Activated CD4-positive, alpha-beta T cell treated with anti-CD3 and anti-CD28 coated beads, Interleukin-2, amount 10 ng/mL, durations not matched to agents 7 days and 5 days (primary cell): ENCODE data around the gene HES6. TPM values are rescaled to one million over a fixed set of nuclear protein-coding genes. Genes with fewer than 3 reads are reported as not detected.

Experiments used
- CTCF ChIA-PET: fragments of 350-600 bp; sonication (Branson Sonifier 250); formaldehyde crosslinking; loops from one replicate; lab custom pipeline; 2021; ENCODE audit warnings: antibody characterized with exemption; lab: Charles Lee
- POLR2A ChIA-PET: fragments of 350-600 bp; sonication (Branson Sonifier 250); formaldehyde crosslinking; loops from one replicate; lab custom pipeline; 2021; ENCODE audit warnings: antibody characterized with exemption; lab: Charles Lee
- DNase-seq: peaks from one replicate; pipeline ENCODE4 v3.0.0-alpha.2; 2020
- H3K27ac Mint-ChIP-seq: one replicate; pipeline ENCODE4 v1.8.0; 2021; ENCODE audit warnings: mild to moderate bottlenecking, moderate library complexity, mixed read lengths
- H3K27me3 Mint-ChIP-seq: one replicate; pipeline ENCODE4 v1.8.0; 2021; ENCODE audit warnings: mixed read lengths
- H3K36me3 Mint-ChIP-seq: one replicate; pipeline ENCODE4 v1.8.0; 2021; ENCODE audit warnings: low read depth, mixed read lengths
- H3K4me1 Mint-ChIP-seq: one replicate; pipeline ENCODE4 v1.8.0; 2021; ENCODE audit warnings: mixed read lengths
- H3K4me3 Mint-ChIP-seq: one replicate; pipeline ENCODE4 v1.8.0; 2021; ENCODE audit warnings: mild to moderate bottlenecking, moderate library complexity, mixed read lengths
- H3K9me3 Mint-ChIP-seq: one replicate; pipeline ENCODE4 v1.8.0; 2021; ENCODE audit warnings: mixed read lengths
- total RNA-seq, 2 experiments: library from RNA; stranded (reverse); gene quantifications; one replicate each; pipeline ENCODE4 v1.2.3, GENCODE V29; 2021

The HES6 gene, protein sequence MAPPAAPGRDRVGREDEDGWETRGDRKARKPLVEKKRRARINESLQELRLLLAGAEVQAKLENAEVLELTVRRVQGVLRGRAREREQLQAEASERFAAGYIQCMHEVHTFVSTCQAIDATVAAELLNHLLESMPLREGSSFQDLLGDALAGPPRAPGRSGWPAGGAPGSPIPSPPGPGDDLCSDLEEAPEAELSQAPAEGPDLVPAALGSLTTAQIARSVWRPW
- total RNA-seq: 1 to 10 TPM; 1.8 to 3.2 TPM

DNA sequence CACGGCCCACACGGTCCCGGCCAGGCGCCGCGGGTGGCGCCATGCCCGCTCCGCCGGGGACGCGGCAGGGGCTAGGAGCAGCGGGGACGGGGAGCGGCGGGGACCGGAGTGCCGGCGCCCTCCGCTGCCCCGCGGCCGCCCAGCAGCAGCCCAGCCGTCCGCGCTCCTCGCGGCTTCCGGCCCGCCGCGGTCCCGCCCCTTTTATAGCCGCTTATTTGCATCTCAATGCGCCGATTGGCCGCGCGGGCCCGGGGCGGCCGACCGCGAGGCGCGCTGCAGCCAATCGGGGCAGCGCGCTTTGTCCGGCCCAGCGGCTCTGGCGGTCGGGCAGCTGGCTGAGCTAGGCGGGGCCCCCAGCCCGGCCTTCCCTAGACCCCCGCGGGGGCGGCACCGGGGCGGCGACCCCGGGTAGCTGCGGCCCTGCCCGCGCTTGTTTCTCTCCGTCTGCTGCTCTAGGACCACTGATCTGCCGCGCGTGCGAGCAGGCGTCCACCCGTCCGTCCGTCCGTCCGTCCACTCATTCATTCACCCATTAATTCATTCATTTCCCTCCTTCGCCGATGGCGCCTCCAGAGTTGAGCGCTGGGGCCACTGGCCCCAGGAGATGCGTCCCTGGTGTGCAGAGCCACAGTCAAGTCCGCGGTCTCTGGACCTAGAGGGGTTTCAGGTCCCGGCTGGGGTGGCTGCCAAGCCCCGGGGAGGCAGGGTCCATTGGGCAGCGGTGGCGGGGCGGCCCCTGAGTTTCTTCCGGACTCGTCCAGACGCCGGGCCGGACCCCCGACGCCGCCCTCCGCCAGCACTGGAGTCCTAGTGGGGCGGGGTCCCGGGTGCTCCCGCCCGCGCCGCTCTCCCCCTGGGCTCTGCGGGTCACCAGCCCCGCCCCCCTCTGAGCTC lies at the start of gene HES6:
HES6 (minus strand) TSS at position 176 of the 894 bp plus-strand sequence; CDS start at position 43, 133 bp downstream.
- no peak within 1 kb of the TSS for H3K27ac Mint-ChIP-seq
- no peaks in the 10 kb centered on the region for H3K9me3 Mint-ChIP-seq
- ChIA-PET CTCF (interaction anchor here (0.6 to 0.8 kb wide), 2 partner anchors 16 to 463 kb away, joined by 3 read pairs; no protein-coding TSS in a partner anchor), POLR2A (no interaction called here)
- H3K4me3 Mint-ChIP-seq: peak within 1 kb of the TSS; percentile 76
- peaks cover 6% of the 10 kb centered on the region for H3K4me1 Mint-ChIP-seq
- peaks cover 39% of the 10 kb centered on the region for H3K27me3 Mint-ChIP-seq
- peaks cover 4% of the 10 kb centered on the region for H3K36me3 Mint-ChIP-seq
- peak; percentile 80 for DNase-seq

DNA sequence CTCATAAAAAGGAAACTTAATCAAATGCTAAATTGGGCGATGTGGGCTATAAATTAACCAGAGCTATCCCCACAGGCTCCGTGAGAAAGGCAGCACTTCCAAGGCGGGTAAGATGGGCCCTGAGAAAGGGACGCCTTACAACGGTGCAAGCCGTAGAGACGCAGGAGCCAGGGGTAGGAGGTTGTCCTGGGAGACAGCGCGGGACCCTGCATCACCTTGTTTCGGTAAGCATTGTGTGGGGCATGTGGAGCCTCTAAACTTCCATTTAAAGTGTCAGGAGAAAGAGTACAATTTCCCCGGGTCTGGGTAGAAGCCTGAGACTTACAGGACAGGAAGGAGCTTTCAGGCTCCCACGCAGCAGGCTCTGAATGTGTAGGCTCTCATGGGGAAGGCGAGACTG lies 49.7 kb upstream of the HES6 start:
- POLR2A ChIA-PET: no interaction called here
- Mint-ChIP-seq H3K9me3 (no peaks in the 10 kb centered on the region), H3K4me1 (peaks cover 29% of the 10 kb centered on the region), H3K27ac (peak overlapping the region; percentile 96), H3K27me3 (no peaks in the 10 kb centered on the region), H3K4me3 (peak overlapping the region; percentile 88), H3K36me3 (no peaks in the 10 kb centered on the region)
- CTCF ChIA-PET: interaction anchor here (0.9 to 1.3 kb wide), 2 partner anchors 13 to 32 kb away, joined by 3 to 4 read pairs; no protein-coding TSS in a partner anchor
- DNase-seq: no peak

DNA sequence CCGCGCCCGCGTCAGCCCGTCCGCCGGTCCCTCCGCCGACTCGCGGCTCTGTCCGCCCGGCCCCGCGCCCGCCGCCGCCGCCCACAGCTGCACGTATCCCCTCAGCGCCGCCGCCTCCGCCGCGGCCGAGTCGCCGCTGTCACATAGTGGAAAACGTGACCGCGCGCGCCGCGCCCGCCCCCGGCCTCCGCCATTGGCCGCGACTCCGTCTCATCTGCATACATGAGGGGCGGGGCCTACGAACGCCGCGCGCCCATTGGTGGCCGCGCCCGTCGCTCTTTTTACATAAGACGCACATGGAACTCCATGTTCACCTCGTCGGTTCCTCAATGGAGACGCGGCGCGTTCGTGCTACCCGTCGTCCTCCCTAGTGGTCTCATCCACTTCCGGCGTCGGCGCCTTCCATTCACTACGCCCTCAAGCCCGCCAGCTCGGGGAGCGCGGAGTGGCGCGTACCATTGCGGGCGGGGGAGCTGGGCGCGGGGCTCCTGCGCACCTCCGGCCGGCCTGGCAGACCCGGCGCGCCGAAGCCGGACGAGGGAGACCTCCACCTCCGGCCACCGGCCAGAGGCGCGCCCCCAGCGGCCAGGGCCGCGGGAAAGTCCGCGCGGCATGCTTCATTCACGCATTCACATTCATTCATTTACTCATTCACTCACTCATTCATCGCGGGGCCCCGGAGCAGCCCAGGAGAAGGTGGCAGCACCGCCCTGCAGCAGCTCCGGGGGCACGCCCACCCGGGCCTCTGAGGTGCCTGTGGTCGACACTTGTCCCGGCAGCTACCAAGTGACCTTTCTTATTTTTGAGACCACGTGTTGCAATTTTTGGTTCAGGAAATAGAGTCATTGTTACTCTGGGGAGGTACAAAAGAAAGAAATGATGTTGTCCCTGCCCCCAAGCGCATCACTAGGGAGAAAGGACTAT lies 49.1 kb upstream of the HES6 start:
- Mint-ChIP-seq H3K27me3 (no peaks in the 10 kb centered on the region), H3K27ac (peak overlapping the region; percentile 96), H3K4me1 (peaks cover 29% of the 10 kb centered on the region), H3K4me3 (peak overlapping the region; percentile 88), H3K36me3 (no peaks in the 10 kb centered on the region), H3K9me3 (no peaks in the 10 kb centered on the region)
- POLR2A ChIA-PET: no interaction called here
- DNase-seq: peak; percentile 97
- CTCF ChIA-PET: interaction anchor here (0.9 to 1.3 kb wide), 3 partner anchors 13 to 33 kb away, joined by 3 to 4 read pairs (median 3); no protein-coding TSS in a partner anchor

DNA sequence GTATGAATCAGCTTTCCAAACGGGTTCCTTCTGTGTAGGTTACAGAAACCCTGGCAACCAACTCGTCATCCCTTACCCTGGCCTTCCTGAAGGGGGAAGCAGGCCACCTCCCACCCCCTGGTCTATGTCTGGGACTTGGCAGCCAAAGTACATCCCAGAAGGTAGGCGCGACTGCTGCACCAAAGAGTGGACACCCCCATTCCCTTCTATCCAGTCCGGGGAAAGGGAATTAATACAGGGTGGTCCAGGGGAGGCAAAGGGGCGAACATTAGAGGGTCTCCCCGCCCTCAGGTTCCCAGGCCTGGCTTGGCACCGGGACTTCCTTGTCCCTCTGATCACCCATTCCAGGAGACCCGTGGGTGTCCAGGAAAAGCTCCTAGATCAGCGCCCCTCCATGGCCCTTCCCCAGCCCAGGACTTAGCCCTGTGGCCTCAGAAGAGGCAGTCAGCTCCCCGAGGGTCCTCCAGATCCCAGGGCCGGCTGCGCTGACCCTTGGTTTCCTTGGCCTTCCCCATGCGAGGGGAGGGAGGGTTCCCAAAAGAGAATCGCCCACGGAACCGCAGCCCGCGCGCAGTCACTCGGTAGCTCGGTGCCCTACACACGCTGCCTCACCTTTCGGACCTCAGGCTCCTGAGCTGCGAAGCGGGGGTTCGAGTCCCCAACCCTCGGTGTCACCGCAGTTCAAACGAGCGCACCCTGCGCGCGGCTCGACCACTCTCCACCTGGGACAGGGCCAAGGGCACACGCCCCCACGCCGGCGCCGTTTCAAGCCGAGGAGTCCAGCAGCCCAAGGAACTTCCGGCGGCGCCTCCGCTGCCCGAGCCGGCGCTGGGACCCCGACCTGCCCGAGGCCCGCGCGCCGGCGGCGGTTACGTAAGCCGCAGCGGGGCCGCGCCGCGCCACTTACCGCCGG lies 48.2 kb upstream of the HES6 start, which contains the start of gene PER2:
PER2 (minus strand) TSS at position 874 of the 913 bp plus-strand sequence. CDS start 10,674 bp downstream, outside the sequence.
- H3K4me3 Mint-ChIP-seq: peak within 1 kb of the TSS; percentile 88
- ChIA-PET POLR2A (interaction anchor here (0.6 kb wide), 1 partner anchor 219 kb away, joined by 3 read pairs; no protein-coding TSS in a partner anchor), CTCF (interaction anchor here (0.9 kb wide), 2 partner anchors 14 to 16 kb away, joined by 3 to 4 read pairs; no protein-coding TSS in a partner anchor)
- no peaks in the 10 kb centered on the region for H3K36me3 Mint-ChIP-seq
- peak within 1 kb of the TSS; percentile 96 for H3K27ac Mint-ChIP-seq
- no peaks in the 10 kb centered on the region for H3K9me3 Mint-ChIP-seq
- peaks cover 29% of the 10 kb centered on the region for H3K4me1 Mint-ChIP-seq
- peak; percentile 15 for DNase-seq
- no peaks in the 10 kb centered on the region for H3K27me3 Mint-ChIP-seq

DNA sequence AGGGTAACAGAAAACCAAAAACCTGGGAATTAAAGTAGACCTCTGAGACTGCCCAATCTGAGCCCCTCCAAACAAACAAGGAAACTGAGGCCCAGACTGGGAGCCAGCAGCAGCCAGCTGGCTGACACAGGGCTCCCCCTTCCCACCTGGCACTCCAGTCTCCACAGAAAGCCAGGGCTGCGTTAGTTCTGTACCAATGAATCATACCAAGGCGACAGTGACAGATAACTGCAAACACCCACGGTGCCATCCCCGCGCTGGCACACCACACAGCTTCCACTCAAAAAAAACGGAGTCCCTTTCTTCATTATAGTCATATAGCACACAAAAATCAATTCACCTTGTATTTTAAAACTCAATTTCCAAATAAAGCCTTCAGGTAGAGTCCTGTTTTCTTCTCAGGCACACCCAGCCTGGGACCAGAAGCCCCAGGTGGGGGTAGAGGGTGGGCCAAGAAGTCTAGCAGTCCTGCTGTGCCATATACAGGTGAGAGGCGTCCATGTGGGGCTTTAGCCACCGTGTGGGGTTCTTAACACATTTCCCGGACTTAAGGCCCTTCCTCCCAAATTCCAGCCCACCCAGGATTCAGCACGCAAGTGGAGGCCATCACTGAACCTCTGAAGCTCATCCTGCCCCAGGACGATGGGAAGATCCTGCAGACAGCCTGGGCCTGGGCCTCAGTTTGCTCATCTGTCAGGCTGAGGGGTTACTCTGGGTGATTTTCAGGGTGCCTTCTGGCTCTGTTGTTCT lies 47.3 kb upstream of the HES6 start:
- H3K36me3 Mint-ChIP-seq: no peaks in the 10 kb centered on the region
- H3K4me3 Mint-ChIP-seq: peak overlapping the region; percentile 75
- no peaks in the 10 kb centered on the region for H3K9me3 Mint-ChIP-seq
- POLR2A ChIA-PET: interaction anchor here (0.6 kb wide), 1 partner anchor 218 kb away, joined by 3 read pairs; no protein-coding TSS in a partner anchor
- DNase-seq: no peak
- CTCF ChIA-PET: interaction anchor here (4.2 kb wide), 1 partner anchor 12 kb away, joined by 15 read pairs; no protein-coding TSS in a partner anchor
- peaks cover 29% of the 10 kb centered on the region for H3K4me1 Mint-ChIP-seq
- H3K27me3 Mint-ChIP-seq: no peaks in the 10 kb centered on the region
- peak overlapping the region; percentile 82 for H3K27ac Mint-ChIP-seq

DNA sequence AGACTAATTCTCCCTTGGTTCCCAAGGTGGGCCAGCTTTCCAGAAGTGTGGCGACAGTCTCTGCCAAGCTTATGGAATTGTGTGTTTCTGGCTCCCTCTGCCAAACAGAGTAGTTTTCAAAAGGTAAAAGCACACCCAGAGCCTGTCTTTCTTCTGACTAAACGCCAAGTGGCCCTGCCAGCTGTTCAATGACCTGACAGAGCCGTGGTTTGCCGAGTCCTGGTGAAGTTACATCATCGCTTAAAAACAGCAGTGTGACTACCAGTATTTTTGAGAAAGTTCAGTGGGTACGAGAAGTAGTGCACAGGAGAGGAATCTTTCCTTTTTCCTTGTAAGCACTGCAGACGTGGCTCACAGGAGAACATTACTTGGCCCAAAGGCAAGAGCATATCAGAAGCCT lies 46.7 kb upstream of the HES6 start:
- POLR2A ChIA-PET: no interaction called here
- peaks cover 29% of the 10 kb centered on the region for H3K4me1 Mint-ChIP-seq
- H3K36me3 Mint-ChIP-seq: no peaks in the 10 kb centered on the region
- no peak overlapping the region for H3K27ac Mint-ChIP-seq
- DNase-seq: no peak
- CTCF ChIA-PET: interaction anchor here (0.7 to 4.2 kb wide), 3 partner anchors 11 to 21 kb away, joined by 3 to 15 read pairs (median 4); no protein-coding TSS in a partner anchor
- peak overlapping the region; percentile 16 for H3K4me3 Mint-ChIP-seq
- H3K9me3 Mint-ChIP-seq: no peaks in the 10 kb centered on the region
- H3K27me3 Mint-ChIP-seq: no peaks in the 10 kb centered on the region

DNA sequence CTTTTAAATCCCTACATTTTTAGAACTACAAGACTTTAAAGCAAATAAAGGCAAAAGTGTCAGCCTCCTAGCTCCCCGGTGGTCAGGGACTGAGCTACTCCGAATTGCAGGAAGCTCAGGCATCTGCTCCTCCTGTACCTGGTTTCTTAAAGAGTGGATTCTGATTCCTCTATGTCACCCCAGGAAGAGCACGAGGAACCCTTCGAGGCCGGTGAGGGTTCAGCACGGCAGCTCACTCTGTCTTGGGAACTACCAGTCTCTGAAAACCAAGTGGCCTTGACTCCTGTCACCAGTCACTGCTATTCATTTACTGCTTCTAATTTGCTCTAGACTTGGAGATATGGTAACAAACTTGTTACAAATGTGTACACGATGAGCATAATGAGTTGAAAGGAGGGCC lies 46.3 kb upstream of the HES6 start:
- H3K27ac Mint-ChIP-seq: no peak overlapping the region
- no peaks in the 10 kb centered on the region for H3K36me3 Mint-ChIP-seq
- no peaks in the 10 kb centered on the region for H3K9me3 Mint-ChIP-seq
- H3K4me1 Mint-ChIP-seq: peaks cover 29% of the 10 kb centered on the region
- no peak for DNase-seq
- H3K4me3 Mint-ChIP-seq: no peak overlapping the region
- H3K27me3 Mint-ChIP-seq: no peaks in the 10 kb centered on the region
- CTCF ChIA-PET: interaction anchor here (0.7 to 4.2 kb wide), 3 partner anchors 11 to 21 kb away, joined by 3 to 15 read pairs (median 4); no protein-coding TSS in a partner anchor
- POLR2A ChIA-PET: no interaction called here

DNA sequence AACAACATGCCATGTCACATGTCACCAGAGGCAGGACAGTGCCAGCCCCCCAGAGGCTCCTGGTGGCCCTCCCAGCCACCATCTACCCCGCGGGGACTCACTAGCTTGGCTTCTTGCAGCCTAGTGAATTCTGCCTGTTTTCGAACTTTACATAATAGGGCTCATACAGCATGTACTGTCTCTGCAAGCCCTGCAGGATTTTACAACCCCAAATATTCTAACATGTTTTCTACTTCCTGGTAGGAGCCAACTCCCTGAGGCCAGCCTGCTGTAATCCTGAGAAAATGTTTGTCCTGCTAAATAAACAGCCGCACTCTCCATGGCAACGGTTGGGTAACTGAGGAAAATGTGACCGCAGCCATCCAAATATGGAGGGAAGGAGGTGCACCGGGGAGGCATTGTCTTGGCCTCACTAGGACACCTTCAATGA lies 45.8 kb upstream of the HES6 start:
- Mint-ChIP-seq H3K9me3 (no peaks in the 10 kb centered on the region), H3K4me3 (no peak overlapping the region), H3K27me3 (no peaks in the 10 kb centered on the region), H3K36me3 (no peaks in the 10 kb centered on the region), H3K4me1 (peaks cover 29% of the 10 kb centered on the region), H3K27ac (no peak overlapping the region)
- CTCF ChIA-PET: interaction anchor here (0.7 to 4.2 kb wide), 4 partner anchors 10 to 22 kb away, joined by 3 to 15 read pairs (median 6); no protein-coding TSS in a partner anchor
- no peak for DNase-seq
- POLR2A ChIA-PET: no interaction called here

DNA sequence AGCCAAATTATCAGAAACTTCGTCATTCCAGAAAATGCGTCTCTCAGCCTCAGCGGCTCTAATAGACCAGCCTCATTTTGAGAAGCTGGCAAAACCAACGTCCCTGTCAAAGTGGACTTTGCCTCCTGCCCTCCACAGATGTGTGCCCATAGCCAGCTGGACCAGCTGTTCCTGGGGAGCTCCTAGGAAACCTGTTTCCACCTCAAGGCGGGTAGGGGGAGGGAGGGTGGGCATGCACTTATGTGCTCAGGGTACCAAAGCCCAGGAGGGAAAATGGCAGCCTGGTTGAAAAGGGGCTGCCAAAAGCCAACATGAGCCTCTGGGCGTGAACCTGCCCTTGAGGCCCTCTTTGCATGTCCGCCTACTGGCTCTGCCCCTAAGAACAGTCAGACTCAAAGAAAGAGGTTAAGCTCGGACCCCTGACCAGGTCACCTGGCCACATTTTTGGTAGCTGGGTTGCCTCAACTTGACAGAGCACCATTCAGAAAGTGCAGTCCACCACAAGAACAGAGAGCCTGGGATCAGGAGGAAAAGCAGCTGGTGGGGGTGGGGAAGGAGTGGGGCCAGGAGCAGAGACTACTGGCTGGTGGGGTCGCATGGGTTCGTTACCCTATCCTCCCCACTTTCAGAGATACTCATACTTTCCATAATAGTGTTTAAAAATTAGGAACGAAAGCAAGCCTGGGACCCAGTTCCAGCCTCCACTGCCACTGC lies 45.1 kb upstream of the HES6 start:
- Mint-ChIP-seq H3K9me3 (no peaks in the 10 kb centered on the region), H3K4me3 (no peak overlapping the region), H3K27me3 (no peaks in the 10 kb centered on the region), H3K36me3 (no peaks in the 10 kb centered on the region), H3K4me1 (peaks cover 27% of the 10 kb centered on the region), H3K27ac (no peak overlapping the region)
- ChIA-PET POLR2A (no interaction called here), CTCF (interaction anchor here (0.7 to 4.2 kb wide), 4 partner anchors 10 to 54 kb away, joined by 4 to 15 read pairs (median 6); no protein-coding TSS in a partner anchor)
- DNase-seq: no peak
